ENCODE measurements around the gene ACSL4. TPM values are rescaled to one million over a fixed set of nuclear protein-coding genes. Genes with fewer than 3 reads are reported as not detected.

The ACSL4 gene
- polyA plus RNA-seq, 1 donor from 2014 or later = 101 TPM

- Histone ChIP-seq H3K9me2 (ENCODE audit: insufficient read depth, low read length) (no peaks in the 10 kb centered on the region), H4K20me1 (ENCODE audit: insufficient read depth) (no peaks in the 10 kb centered on the region), H3K9me3 (ENCODE audit: low read length) (no peaks in the 10 kb centered on the region), H2AFZ (ENCODE audit: low read depth, low read length) (no peak overlapping the region), H3K36me3 (ENCODE audit: insufficient read depth, low read length) (no peaks in the 10 kb centered on the region), H3K9ac (ENCODE audit: low read length) (no peak overlapping the region), H3K79me2 (replicated peaks; ENCODE audit: insufficient read depth, low read length) (no peaks in the 10 kb centered on the region), H3K4me2 (ENCODE audit: low read length) (no peak overlapping the region), H3K27ac (ENCODE audit: low read length) (no peak overlapping the region), H3K27me3 (ENCODE audit: insufficient read depth, low read depth, low read length) (no peaks in the 10 kb centered on the region), H3K4me3 (ENCODE audit: low read length) (no peak overlapping the region), H3F3A (ENCODE audit: insufficient read depth, low read length, poor library complexity, severe bottlenecking) (no peaks in the 10 kb centered on the region)
- TF ChIP-seq, protein P1, sequence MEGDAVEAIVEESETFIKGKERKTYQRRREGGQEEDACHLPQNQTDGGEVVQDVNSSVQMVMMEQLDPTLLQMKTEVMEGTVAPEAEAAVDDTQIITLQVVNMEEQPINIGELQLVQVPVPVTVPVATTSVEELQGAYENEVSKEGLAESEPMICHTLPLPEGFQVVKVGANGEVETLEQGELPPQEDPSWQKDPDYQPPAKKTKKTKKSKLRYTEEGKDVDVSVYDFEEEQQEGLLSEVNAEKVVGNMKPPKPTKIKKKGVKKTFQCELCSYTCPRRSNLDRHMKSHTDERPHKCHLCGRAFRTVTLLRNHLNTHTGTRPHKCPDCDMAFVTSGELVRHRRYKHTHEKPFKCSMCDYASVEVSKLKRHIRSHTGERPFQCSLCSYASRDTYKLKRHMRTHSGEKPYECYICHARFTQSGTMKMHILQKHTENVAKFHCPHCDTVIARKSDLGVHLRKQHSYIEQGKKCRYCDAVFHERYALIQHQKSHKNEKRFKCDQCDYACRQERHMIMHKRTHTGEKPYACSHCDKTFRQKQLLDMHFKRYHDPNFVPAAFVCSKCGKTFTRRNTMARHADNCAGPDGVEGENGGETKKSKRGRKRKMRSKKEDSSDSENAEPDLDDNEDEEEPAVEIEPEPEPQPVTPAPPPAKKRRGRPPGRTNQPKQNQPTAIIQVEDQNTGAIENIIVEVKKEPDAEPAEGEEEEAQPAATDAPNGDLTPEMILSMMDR (IDR thresholded peaks at IDR 0.05; ENCODE audit: poor library complexity, severe bottlenecking) = no peak
- TF ChIP-seq MXI1 (conservative IDR thresholded peaks at IDR 0.05; ENCODE audit: poor library complexity, severe bottlenecking) = no peak
- no peak for TF ChIP-seq RAD21 (conservative IDR thresholded peaks at IDR 0.05)
- TF ChIP-seq, protein P2, sequence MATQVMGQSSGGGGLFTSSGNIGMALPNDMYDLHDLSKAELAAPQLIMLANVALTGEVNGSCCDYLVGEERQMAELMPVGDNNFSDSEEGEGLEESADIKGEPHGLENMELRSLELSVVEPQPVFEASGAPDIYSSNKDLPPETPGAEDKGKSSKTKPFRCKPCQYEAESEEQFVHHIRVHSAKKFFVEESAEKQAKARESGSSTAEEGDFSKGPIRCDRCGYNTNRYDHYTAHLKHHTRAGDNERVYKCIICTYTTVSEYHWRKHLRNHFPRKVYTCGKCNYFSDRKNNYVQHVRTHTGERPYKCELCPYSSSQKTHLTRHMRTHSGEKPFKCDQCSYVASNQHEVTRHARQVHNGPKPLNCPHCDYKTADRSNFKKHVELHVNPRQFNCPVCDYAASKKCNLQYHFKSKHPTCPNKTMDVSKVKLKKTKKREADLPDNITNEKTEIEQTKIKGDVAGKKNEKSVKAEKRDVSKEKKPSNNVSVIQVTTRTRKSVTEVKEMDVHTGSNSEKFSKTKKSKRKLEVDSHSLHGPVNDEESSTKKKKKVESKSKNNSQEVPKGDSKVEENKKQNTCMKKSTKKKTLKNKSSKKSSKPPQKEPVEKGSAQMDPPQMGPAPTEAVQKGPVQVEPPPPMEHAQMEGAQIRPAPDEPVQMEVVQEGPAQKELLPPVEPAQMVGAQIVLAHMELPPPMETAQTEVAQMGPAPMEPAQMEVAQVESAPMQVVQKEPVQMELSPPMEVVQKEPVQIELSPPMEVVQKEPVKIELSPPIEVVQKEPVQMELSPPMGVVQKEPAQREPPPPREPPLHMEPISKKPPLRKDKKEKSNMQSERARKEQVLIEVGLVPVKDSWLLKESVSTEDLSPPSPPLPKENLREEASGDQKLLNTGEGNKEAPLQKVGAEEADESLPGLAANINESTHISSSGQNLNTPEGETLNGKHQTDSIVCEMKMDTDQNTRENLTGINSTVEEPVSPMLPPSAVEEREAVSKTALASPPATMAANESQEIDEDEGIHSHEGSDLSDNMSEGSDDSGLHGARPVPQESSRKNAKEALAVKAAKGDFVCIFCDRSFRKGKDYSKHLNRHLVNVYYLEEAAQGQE (IDR thresholded peaks at IDR 0.05; ENCODE audit: borderline replicate concordance) = no peak
- no peak for TF ChIP-seq TAF1 (IDR thresholded peaks at IDR 0.05; ENCODE audit: low read depth)
- no peak for TF ChIP-seq EP300 (conservative IDR thresholded peaks at IDR 0.05; ENCODE audit: poor library complexity, severe bottlenecking)
- TF ChIP-seq SMC3 (conservative IDR thresholded peaks at IDR 0.05; ENCODE audit: poor library complexity) = no peak
- TF ChIP-seq EZH2 (IDR thresholded peaks at IDR 0.05; ENCODE audit: borderline replicate concordance, insufficient read depth, low read length, poor library complexity, severe bottlenecking) = no peak
- no peak for TF ChIP-seq POLR2AphosphoS5 (IDR thresholded peaks at IDR 0.05)
Observed at GRCh38 chrX:109679820-109680219, 53.2 kb downstream of the ACSL4 start.

GRCh38 chrX:109672239-109672638 lies 60.8 kb downstream of the ACSL4 start:
- Histone ChIP-seq H3K36me3 (ENCODE audit: insufficient read depth, low read length) (no peaks in the 10 kb centered on the region), H3K9ac (ENCODE audit: low read length) (no peak overlapping the region), H2AFZ (ENCODE audit: low read depth, low read length) (no peak overlapping the region)

More at GRCh38 chrX:109672239-109672638, 60.8 kb downstream of the ACSL4 start:
- Histone ChIP-seq H3K9me2 (ENCODE audit: insufficient read depth, low read length) (no peaks in the 10 kb centered on the region), H3K27ac (ENCODE audit: low read length) (no peak overlapping the region), H4K20me1 (ENCODE audit: insufficient read depth) (no peaks in the 10 kb centered on the region), H3K79me2 (replicated peaks; ENCODE audit: insufficient read depth, low read length) (no peaks in the 10 kb centered on the region), H3F3A (ENCODE audit: insufficient read depth, low read length, poor library complexity, severe bottlenecking) (no peaks in the 10 kb centered on the region), H3K4me2 (ENCODE audit: low read length) (no peak overlapping the region), H3K27me3 (ENCODE audit: insufficient read depth, low read depth, low read length) (no peaks in the 10 kb centered on the region), H3K9me3 (ENCODE audit: low read length) (no peaks in the 10 kb centered on the region), H3K4me3 (ENCODE audit: low read length) (no peak overlapping the region)
- no peak for TF ChIP-seq RAD21 (conservative IDR thresholded peaks at IDR 0.05)
- TF ChIP-seq TAF1 (IDR thresholded peaks at IDR 0.05; ENCODE audit: low read depth) = no peak
- no peak for TF ChIP-seq MXI1 (conservative IDR thresholded peaks at IDR 0.05; ENCODE audit: poor library complexity, severe bottlenecking)
- TF ChIP-seq POLR2AphosphoS5 (IDR thresholded peaks at IDR 0.05) = no peak
- TF ChIP-seq, protein P2 (IDR thresholded peaks at IDR 0.05; ENCODE audit: borderline replicate concordance) = no peak
- no peak for TF ChIP-seq SMC3 (conservative IDR thresholded peaks at IDR 0.05; ENCODE audit: poor library complexity)
- TF ChIP-seq, protein P1 (IDR thresholded peaks at IDR 0.05; ENCODE audit: poor library complexity, severe bottlenecking) = no peak
- TF ChIP-seq EP300 (conservative IDR thresholded peaks at IDR 0.05; ENCODE audit: poor library complexity, severe bottlenecking) = no peak
- no peak for TF ChIP-seq EZH2 (IDR thresholded peaks at IDR 0.05; ENCODE audit: borderline replicate concordance, insufficient read depth, low read length, poor library complexity, severe bottlenecking)
